ENCODE results near the gene REC8.

- TF ChIP-seq CTCF (optimal IDR thresholded peaks at IDR 0.05 in 1 of 3, IDR thresholded peaks at IDR 0.05 in 1 of 3, conservative IDR thresholded peaks at IDR 0.05 in 1 of 3; ENCODE audit: extremely low read depth in 1 of 3, insufficient read depth in 2 of 3, low read length in 3 of 3), result no peak
- no peak for TF ChIP-seq EZH2 (IDR thresholded peaks at IDR 0.05; ENCODE audit: low read length)
Observed at GRCh38 chr14:24122898-24123297, 49.0 kb upstream of the REC8 start.

All from keratinocyte (primary cell).